K562 (cell line): ENCODE measurements around the gene NTPCR.

Source experiments
- CHCHD3 ChIP-seq: fragments of 250-450 bp; sonication (Bioruptor Pico); IDR thresholded peaks from 2 replicates; pipeline ENCODE4 v2.1.2; 2022; ENCODE audit warnings: mild to moderate bottlenecking
- DIDO1 ChIP-seq: fragments of 450-650 bp; IDR thresholded peaks from 2 replicates; pipeline ENCODE4 v1.6.1; 2016; ENCODE audit warnings: low read depth, missing biosample characterization, missing genetic modification characterization
- MXI1 ChIP-seq: IDR thresholded peaks from 2 replicates; pipeline ENCODE4 v1.6.1; 2011; ENCODE audit warnings: low read depth, mild to moderate bottlenecking, improper control_type of control experiment, low read length
- ZNF436 ChIP-seq: fragments of 250-450, 450-650 bp; sonication (Bioruptor Pico); formaldehyde crosslinking; IDR thresholded peaks from 2 replicates; pipeline ENCODE4 v1.7.0; 2020; ENCODE audit warnings: mild to moderate bottlenecking

- TF ChIP-seq CHCHD3 (no peak), MXI1 (no peak), DIDO1 (tag) (no peak), ZNF436 (CRISPR knock-in tag) (no peak)
Measured at GRCh38 chr1:232979558-232979957, 29.1 kb downstream of the NTPCR start.
